ENCODE measurements around the gene GOLGA1.
A peak's percentile ranks its signal among the peaks of the same experiment; 100 is the strongest.
"Not testable (repeated sequence)": the region's sequence is repeated elsewhere in the genome, so short reads cannot be mapped to it uniquely, and the experiment has no call there.

Gene GOLGA1

GRCh38 chr9:124940894-124941678, at the start of gene GOLGA1:
TSS of gene GOLGA1 (minus strand) at chr9:124941083. CDS start at chr9:124938711, 2,372 bp downstream.
- DNase-seq, result peak; percentile 95

- no peak for DNase-seq
Observed at GRCh38 chr9:124983698-124984097, 42.8 kb upstream of the GOLGA1 start.

GRCh38 chr9:124980431-124980830, 39.5 kb upstream of the GOLGA1 start:
- DNase-seq, result no peak

GRCh38 chr9:124975131-124975530, 34.2 kb upstream of the GOLGA1 start:
- DNase-seq, result no peak

- no peak for DNase-seq
Observed at GRCh38 chr9:124973807-124974206, 32.9 kb upstream of the GOLGA1 start.

- no peak for DNase-seq
Observed at GRCh38 chr9:124972241-124972770, 31.4 kb upstream of the GOLGA1 start.

- no peak for DNase-seq
Observed at GRCh38 chr9:124969401-124969800, 28.5 kb upstream of the GOLGA1 start.

GRCh38 chr9:124968238-124968637, 27.4 kb upstream of the GOLGA1 start:
- DNase-seq, result no peak

GRCh38 chr9:124965775-124966568, 25.1 kb upstream of the GOLGA1 start:
- peak; percentile 4 for DNase-seq

- no peak for DNase-seq
Observed at GRCh38 chr9:124964604-124965003, 23.7 kb upstream of the GOLGA1 start.

GRCh38 chr9:124964056-124964455, 23.2 kb upstream of the GOLGA1 start:
- no peak for DNase-seq

- DNase-seq, result no peak
Observed at GRCh38 chr9:124960409-124960752, 19.5 kb upstream of the GOLGA1 start.

- DNase-seq, result not testable (repeated sequence)
Observed at GRCh38 chr9:124959671-124960408, 19.0 kb upstream of the GOLGA1 start.

GRCh38 chr9:124954255-124954654, 13.4 kb upstream of the GOLGA1 start:
- no peak for DNase-seq

GRCh38 chr9:124950050-124950718, 9.3 kb upstream of the GOLGA1 start:
- DNase-seq, result no peak

- DNase-seq, result no peak
Observed at GRCh38 chr9:124949387-124949786, 8.5 kb upstream of the GOLGA1 start.

GRCh38 chr9:124947727-124948391, 7.0 kb upstream of the GOLGA1 start:
- DNase-seq, result no peak

- no peak for DNase-seq
Observed at GRCh38 chr9:124946167-124946566, 5.3 kb upstream of the GOLGA1 start.

- DNase-seq, result peak; percentile 14
Observed at GRCh38 chr9:124941679-124942561, 1.0 kb upstream of the GOLGA1 start.

GRCh38 chr9:124940521-124940893, 376 bp downstream of the GOLGA1 start:
- DNase-seq, result peak; percentile 36

GRCh38 chr9:124939944-124940343, 939 bp downstream of the GOLGA1 start:
- no peak for DNase-seq

Measured in NCI-H2029 (cell line).